Inflammatory macrophage treated with lipopolysaccharide for 1 hour (primary cell): ENCODE results near the gene AMZ1.

Experiments used
- DNase-seq, 2 donors: peaks; one replicate each; pipeline ENCODE4 v3.0.0-alpha.2; 2020 to 2022

AMZ1 gene

GRCh38 chr7:2651847-2652735 lies 35.9 kb upstream of the AMZ1 start:
- DNase-seq = no peak

DNA sequence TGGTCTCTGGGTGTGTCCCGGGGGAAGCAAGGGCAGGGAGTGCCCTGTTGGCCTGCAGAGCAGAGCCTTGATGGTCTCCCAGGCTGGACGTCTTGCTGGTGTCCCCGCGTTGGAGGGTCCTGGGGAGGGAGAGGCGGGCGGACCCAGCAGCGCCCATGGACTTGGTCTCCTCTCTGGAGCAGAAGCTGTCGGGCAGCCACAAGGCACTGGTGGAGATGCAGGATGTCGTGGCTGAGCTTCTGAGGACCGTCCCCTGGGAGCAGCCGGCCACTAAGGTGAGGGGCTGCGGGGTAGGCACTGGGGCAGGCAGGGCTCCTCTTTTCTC lies 35.3 kb upstream of the AMZ1 start:
- no peak for DNase-seq

- no peak for DNase-seq
Measured at GRCh38 chr7:2654059-2654458, 33.9 kb upstream of the AMZ1 start.

- no peak for DNase-seq
Measured at GRCh38 chr7:2655870-2656614, 32.0 kb upstream of the AMZ1 start.

- DNase-seq = no peak
Measured at GRCh38 chr7:2657208-2657607, 30.8 kb upstream of the AMZ1 start.

DNA sequence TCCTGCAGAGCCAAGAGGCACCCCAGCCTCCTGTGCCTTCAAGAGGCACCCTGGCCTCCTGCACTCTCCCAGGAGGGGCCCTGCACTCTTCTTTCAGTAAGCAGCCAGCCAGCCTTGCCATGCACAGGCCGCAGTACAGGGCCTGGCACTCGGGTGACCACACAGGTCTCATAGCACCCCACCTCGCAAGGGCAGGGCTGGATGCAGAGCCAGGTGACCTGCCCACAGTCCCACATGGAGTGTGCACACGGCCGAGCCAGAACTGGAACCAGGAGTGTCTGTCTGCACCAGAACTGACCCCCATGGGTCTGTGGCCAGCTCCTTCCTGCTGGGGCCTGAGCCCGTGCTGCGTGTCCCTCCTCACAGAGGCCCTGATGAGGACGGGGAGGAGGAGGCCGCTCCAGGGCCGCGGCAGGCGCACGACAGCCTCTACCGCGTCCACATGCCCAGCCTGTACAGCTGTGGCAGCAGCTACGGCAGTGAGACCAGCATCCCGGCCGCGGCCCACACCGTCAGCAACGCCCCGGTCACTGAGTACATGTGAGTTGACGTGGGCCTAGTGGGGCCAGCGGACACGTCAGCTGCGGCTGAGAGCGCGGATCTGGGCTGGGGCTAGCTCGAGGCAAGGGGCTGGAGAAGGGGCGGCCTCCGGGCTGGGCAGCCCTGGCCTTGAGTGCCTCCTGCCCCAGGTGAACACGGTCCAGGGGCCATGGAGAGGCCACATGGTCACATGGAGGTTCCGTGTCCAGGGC lies 29.9 kb upstream of the AMZ1 start:
- no peak for DNase-seq

DNA sequence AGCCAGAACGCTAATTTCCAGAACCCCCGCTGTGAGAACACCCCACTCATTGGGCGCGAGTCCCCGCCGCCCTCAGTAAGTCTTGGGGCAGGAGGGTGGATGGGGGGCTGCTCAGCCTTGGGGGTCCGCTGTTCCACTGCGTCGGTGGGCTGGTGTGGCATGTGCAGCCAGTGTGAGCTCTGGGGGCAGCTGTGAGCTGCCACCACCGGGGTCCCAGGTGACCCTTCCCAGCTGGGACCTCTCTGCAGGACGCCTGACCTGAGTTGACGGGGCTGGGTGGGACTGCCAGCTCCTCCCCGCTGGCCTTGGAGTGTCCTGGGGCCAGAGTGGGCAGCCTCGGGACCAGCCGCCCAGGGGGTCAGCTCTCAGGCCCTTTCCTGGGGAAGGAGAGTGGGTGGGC lies 29.1 kb upstream of the AMZ1 start:
- no peak for DNase-seq

DNA sequence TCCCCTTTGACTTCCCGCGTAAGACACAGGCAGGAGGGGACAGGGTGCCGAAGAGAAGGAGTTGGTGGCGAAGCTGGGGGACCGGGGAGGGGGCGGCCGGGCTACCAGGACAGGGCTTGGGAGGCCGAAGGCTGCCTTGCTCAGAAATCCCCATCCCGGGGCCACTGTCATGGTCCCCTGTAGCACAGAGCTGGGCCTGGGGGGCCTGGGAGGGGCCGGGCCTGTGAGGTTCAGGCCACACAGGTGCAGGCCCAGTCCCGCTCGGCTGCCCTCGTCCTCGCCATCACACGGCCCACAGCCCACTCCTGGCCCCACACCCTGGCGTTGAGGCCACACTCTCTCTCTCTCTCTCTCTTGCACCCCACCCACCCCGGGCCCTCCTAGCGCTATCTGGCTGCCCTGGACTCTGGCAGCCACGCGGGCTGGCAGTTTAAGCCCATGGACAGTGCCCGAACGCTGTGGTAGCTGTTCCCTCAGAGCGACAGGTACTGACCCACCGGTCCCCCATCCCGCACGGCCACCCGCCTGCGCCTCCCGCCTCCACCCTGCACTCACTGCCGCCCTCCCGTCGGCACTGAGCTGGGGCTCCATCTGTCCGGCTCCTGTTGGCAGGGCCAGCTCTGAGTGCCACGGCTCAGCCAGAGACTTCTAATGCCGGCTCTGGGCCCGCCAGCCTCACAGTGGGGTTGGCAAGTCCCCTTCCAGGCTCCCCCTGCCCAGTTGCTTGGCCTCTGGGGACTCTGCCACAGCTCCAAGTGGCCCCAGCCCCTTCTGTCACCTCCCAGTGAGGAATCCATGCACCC lies 28.2 kb upstream of the AMZ1 start:
- DNase-seq = no peak

DNA sequence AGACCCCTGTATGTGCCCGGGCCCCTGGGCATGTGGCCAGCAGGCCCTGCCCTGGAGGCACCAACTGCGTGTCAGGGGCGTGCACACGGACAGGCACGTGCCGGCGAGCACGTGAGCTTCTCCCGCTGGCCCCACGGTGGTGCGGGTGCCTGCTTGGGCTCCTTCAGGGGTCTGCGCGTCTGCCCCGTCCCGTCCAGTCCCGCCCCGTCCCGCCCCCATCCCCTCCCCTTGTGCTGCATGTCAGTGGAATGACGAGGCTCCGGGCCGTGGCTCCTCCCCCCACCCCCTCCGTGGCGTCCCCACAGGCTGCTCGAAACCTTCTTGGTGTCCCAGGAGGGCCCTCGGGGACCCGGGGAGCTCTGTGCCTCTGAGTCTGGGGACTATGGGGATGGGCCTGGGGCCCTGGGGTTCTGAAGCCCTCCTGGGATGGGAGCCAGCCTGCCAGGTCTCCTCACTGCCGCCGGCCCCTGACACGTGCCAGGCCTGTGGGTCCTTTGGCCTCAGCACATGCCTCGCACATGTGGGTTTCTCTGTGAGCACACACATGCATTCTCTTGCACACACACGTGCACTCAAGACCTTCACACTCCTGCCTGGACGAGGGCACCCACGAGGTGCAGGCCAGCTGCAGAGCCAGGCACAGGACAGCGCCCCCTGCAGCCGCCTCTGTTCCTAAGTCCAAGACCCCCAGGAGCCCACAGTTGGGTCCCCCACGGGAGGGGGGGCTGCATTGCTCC lies 27.5 kb upstream of the AMZ1 start:
- DNase-seq = no peak

DNA sequence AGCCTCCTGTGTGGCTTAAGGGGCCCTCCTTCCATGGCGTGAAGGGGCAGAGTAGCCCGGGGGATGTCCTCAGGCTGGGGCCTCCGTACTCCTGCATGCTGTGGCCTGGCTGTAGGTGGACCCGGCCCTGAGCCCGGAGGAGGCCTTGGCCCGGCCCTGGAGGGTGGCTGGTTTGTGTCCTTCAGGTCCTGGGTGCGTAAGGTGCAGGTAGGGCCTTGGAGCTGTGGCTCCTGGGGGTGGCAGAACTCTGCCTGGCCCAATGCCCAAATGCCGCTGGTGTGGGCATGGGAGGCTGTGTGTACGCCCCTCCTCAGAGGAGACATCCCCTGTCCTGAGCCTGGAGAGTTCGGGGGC lies 26.9 kb upstream of the AMZ1 start:
- no peak for DNase-seq

- no peak for DNase-seq
Measured at GRCh38 chr7:2661602-2662272, 26.3 kb upstream of the AMZ1 start.

GRCh38 chr7:2662273-2663120 lies 25.5 kb upstream of the AMZ1 start:
- no peak for DNase-seq

- no peak for DNase-seq
Measured at GRCh38 chr7:2663121-2663886, 24.7 kb upstream of the AMZ1 start.

- no peak for DNase-seq
Measured at GRCh38 chr7:2663960-2664359, 24.0 kb upstream of the AMZ1 start.

- no peak for DNase-seq
Measured at GRCh38 chr7:2665359-2665791, 22.6 kb upstream of the AMZ1 start.

DNA sequence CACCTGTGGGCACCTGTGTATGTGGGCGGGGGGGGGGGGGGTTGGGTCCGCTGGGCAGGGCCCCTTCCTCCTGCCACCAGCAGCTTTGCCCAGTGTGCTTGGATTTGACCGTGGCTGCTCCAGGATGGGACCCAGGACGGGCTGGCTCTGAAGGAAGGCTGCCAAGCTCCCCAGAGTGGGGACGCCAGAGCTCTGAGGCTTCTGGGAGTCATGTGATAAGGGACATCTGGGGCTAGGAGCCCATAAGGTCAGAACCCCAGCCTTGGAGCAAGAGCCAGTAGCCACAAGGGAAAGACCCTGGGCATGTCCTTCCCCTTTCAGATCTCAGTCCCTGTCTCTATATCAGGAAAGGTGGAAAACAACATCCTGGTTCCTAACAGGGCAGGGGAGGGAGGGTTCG lies 21.8 kb upstream of the AMZ1 start:
- DNase-seq = peak in 1 of 2 donors; percentile 33

- DNase-seq = no peak
Measured at GRCh38 chr7:2666588-2667250, 21.3 kb upstream of the AMZ1 start.

DNA sequence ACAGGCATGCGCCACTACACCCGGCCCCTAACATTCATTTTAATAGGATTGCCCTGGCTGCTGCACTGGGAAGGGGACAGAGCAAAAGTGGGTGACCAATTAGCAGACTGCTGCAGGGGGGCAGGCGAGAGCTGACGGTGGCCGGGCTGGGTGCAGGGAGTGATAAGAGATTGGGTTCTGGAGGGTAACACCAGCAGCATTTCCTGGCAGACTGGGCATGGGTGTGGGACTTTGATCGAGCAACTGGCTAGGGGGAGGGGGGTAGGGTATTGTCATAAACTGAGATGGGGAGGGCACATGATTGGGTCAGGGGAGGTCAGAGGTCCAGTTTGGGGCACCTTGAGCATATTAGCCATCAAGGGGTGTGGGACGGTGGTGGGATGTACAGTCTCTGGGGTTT lies 20.2 kb upstream of the AMZ1 start:
- DNase-seq = no peak

GRCh38 chr7:2668401-2668800 lies 19.6 kb upstream of the AMZ1 start:
- DNase-seq = no peak
